ENCODE measurements around the gene TMEM92. TPM values are rescaled to one million over a fixed set of nuclear protein-coding genes. Genes with fewer than 3 reads are reported as not detected.

The TMEM92 gene
- total and polyA plus RNA-seq, 2 of the 13 experiments (the other 11 are each of a cell fraction or from before 2014, with no cell fraction given) = 0.07 TPM; not detected in 1

DNA sequence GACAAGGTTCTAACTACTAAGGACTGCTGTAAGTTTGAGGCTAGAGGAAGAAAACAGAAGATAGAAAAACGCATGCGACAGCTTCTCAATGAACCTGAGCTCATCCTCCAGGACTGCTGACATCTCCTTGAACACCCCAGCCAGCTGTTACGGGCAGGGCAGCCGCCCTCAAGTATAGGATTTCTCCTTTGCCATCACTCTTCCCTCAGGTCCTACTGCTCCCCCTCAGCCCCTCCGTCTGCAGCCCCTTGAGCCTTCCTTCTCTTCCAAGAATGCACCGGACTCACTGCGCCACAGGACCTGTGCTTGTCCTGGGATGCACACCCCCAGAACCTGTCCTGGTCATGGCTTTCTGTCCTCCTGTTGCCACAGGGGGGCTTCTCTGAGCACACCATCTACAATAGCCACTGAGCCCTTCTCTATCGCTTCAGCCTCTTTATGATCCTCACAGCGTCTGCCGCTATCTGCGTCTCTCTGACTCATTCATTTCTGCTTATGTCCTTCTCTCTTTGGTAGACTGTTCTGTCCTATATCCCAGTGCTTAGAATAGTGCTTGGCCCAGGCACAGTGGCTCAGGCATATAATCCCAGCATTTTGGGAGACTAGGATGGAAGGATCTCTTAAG lies 56.0 kb downstream of the TMEM92 start:
- H3K9me3 ChIP-seq (ENCODE audit: low read length) = no peaks in the 10 kb centered on the region
- ATAC-seq (no peak), FAIRE-seq (no peak), DNase-seq (ENCODE audit: low spot score) (no peak)
- no peak overlapping the region for H2AFZ ChIP-seq (ENCODE audit: low read length)
- H3K4me1 ChIP-seq (ENCODE audit: insufficient read depth, low read length) = 0 out of 2 replicates have a peak, but pooled peaks cover 5% of the 10 kb centered on the region
- H4K20me1 ChIP-seq (ENCODE audit: insufficient read depth, low read length) = no peaks in the 10 kb centered on the region
- intact Hi-C loops (cut with micrococcal nuclease; ENCODE audit: unreplicated experiment) = no loop called here
- WGBS (ENCODE audit: low lambda C conversion rate) = 61% methylated on average over 11 of the region's 11 CpGs
- no peak overlapping the region for H3K9ac ChIP-seq (ENCODE audit: insufficient read depth, low read depth, low read length)
- H3K4me2 ChIP-seq (ENCODE audit: low read depth, low read length) = no peak overlapping the region
- ChIA-PET POLR2A (no interaction called here), CTCF (ENCODE audit: low intra/inter-chr PET ratio, low total read pairs) (no interaction called here)
- no peaks in the 10 kb centered on the region for H3K36me3 ChIP-seq (replicated peaks in 1 of 2; ENCODE audit: control insufficient read depth in 1 of 2, insufficient read depth in 2 of 2, low read length in 2 of 2)
- H3K27me3 ChIP-seq (ENCODE audit: control insufficient read depth in 1 of 2, insufficient read depth in 2 of 2, low read length in 2 of 2) = peaks cover 10 to 40% of the 10 kb centered on the region in 2 experiments; a peak in 4 of 5 replicates
- TF ChIP-seq ZNF3 (CRISPR knock-in tag; IDR thresholded peaks at IDR 0.05) (no peak), ZNF777 (CRISPR knock-in tag; IDR thresholded peaks at IDR 0.05) (no peak), AKAP8 (CRISPR knock-in tag; IDR thresholded peaks at IDR 0.05) (no peak), ZNF121 (CRISPR knock-in tag; IDR thresholded peaks at IDR 0.05) (no peak), HNF4A (CRISPR knock-in tag; IDR thresholded peaks at IDR 0.05) (no peak), ZNF605 (CRISPR knock-in tag; IDR thresholded peaks at IDR 0.05) (no peak), KLF13 (CRISPR knock-in tag; IDR thresholded peaks at IDR 0.05) (no peak), ZNF775 (CRISPR knock-in tag; IDR thresholded peaks at IDR 0.05; ENCODE audit: borderline replicate concordance) (no peak), GATAD2A (CRISPR knock-in tag; IDR thresholded peaks at IDR 0.05) (no peak)
- TF ChIP-seq, protein P1, sequence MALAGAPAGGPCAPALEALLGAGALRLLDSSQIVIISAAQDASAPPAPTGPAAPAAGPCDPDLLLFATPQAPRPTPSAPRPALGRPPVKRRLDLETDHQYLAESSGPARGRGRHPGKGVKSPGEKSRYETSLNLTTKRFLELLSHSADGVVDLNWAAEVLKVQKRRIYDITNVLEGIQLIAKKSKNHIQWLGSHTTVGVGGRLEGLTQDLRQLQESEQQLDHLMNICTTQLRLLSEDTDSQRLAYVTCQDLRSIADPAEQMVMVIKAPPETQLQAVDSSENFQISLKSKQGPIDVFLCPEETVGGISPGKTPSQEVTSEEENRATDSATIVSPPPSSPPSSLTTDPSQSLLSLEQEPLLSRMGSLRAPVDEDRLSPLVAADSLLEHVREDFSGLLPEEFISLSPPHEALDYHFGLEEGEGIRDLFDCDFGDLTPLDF (CRISPR knock-in tag; IDR thresholded peaks at IDR 0.05) = no peak
- TF ChIP-seq, protein P2, sequence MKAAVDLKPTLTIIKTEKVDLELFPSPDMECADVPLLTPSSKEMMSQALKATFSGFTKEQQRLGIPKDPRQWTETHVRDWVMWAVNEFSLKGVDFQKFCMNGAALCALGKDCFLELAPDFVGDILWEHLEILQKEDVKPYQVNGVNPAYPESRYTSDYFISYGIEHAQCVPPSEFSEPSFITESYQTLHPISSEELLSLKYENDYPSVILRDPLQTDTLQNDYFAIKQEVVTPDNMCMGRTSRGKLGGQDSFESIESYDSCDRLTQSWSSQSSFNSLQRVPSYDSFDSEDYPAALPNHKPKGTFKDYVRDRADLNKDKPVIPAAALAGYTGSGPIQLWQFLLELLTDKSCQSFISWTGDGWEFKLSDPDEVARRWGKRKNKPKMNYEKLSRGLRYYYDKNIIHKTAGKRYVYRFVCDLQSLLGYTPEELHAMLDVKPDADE (CRISPR knock-in tag; IDR thresholded peaks at IDR 0.05) = no peak
- TF ChIP-seq, protein P3, sequence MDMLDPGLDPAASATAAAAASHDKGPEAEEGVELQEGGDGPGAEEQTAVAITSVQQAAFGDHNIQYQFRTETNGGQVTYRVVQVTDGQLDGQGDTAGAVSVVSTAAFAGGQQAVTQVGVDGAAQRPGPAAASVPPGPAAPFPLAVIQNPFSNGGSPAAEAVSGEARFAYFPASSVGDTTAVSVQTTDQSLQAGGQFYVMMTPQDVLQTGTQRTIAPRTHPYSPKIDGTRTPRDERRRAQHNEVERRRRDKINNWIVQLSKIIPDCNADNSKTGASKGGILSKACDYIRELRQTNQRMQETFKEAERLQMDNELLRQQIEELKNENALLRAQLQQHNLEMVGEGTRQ (IDR thresholded peaks at IDR 0.05; ENCODE audit: low read depth, low read length) = no peak
- TF ChIP-seq, protein P3 (CRISPR knock-in tag; IDR thresholded peaks at IDR 0.05; ENCODE audit: borderline replicate concordance) = no peak
- TF ChIP-seq, protein P4, sequence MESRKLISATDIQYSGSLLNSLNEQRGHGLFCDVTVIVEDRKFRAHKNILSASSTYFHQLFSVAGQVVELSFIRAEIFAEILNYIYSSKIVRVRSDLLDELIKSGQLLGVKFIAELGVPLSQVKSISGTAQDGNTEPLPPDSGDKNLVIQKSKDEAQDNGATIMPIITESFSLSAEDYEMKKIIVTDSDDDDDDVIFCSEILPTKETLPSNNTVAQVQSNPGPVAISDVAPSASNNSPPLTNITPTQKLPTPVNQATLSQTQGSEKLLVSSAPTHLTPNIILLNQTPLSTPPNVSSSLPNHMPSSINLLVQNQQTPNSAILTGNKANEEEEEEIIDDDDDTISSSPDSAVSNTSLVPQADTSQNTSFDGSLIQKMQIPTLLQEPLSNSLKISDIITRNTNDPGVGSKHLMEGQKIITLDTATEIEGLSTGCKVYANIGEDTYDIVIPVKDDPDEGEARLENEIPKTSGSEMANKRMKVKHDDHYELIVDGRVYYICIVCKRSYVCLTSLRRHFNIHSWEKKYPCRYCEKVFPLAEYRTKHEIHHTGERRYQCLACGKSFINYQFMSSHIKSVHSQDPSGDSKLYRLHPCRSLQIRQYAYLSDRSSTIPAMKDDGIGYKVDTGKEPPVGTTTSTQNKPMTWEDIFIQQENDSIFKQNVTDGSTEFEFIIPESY (CRISPR knock-in tag; IDR thresholded peaks at IDR 0.05) = no peak
- H3K27ac ChIP-seq (ENCODE audit: extremely low read length, insufficient read depth, low read length) = no peak overlapping the region
- in situ Hi-C loops (cut with HindIII; ENCODE audit: extremely low pct_ligation_motif_present, low pct_unique_long_range_greater_than_20kb) = no loop called here
- no TSS peak for BruUV-seq (replicated peaks)
- H3K79me2 ChIP-seq (ENCODE audit: insufficient read depth, low read length) = no peaks in the 10 kb centered on the region
- no peak overlapping the region for H3K4me3 ChIP-seq (replicated peaks in 1 of 3; ENCODE audit: insufficient read depth in 1 of 3, low read depth in 2 of 3, low read length in 3 of 3)
